ENCODE measurements around the gene L1CAM. TPM values are rescaled to one million over a fixed set of nuclear protein-coding genes. Genes with fewer than 3 reads are reported as not detected.

L1CAM gene
- total RNA-seq, 1 donor from 2014 or later: 0.49 TPM

DNA sequence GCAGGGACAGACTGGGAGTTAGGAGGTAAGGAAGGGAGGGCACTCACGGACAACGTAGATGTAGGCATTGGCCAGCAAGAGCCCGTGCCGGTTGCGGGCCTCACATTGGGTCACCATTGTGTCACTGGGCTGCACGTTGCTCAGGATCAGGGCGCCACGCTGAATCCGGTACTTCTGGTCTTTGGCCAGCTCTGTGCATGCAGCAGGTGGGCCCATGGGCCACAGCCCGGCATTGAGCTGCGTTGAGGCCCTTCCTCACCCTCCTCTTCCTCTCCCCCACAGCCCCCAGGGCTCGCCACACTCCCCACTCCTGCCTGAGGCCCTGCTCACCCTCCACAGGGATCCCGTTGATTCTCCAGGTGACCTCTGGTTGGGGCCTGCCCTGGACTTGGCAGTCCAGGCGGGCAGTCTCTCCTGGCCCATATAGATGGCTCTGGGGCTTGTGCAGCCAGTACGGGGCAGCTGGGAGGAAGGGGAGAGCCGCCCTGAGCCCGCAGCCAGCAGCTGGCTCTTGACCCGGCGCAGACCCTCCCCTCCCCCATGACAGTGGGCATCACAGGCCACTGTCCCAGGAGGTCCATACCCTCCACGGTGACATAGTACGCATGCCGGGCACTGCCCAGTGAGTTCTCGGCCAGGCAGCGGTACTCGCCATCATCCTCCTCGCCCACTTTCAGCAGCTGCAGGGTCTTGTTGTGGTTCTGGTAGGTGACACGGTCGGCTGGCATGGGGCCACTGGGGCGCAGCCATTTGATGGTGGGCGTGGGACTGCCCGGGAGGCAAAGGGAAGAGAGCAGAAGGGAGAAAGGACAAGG, 16.3 kb downstream of the L1CAM start:
- TF ChIP-seq EZH2 (IDR thresholded peaks at IDR 0.05): no peak
- no peak for TF ChIP-seq EZH2phosphoT487 (IDR thresholded peaks at IDR 0.05)
- no peak for TF ChIP-seq CTCF (IDR thresholded peaks at IDR 0.05)
- no peak overlapping the region for H3K4me3 ChIP-seq
- Mint-ChIP-seq H3K9me3 (peaks cover 26% of the 10 kb centered on the region), H3K4me1 (peaks cover 33% of the 10 kb centered on the region), H3K36me3 (peaks cover 2% of the 10 kb centered on the region), H3K27me3 (ENCODE audit: insufficient read depth, low read depth) (peaks cover 12% of the 10 kb centered on the region), H3K27ac (no peak overlapping the region), H3K4me3 (no peak overlapping the region)
- H3K9me3 ChIP-seq (ENCODE audit: low read depth): no peaks in the 10 kb centered on the region
- H3K27ac ChIP-seq: no peak overlapping the region
- no peaks in the 10 kb centered on the region for H3K79me2 ChIP-seq (ENCODE audit: low read depth)
- peaks cover 15% of the 10 kb centered on the region for H4K20me1 ChIP-seq (ENCODE audit: low read depth)
- H3K27me3 ChIP-seq: no peaks in the 10 kb centered on the region
- no peak overlapping the region for H3K4me2 ChIP-seq
- no peak for DNase-seq (ENCODE audit: low spot score)
- H2AFZ ChIP-seq (replicated peaks): no peak overlapping the region
- H3K9ac ChIP-seq: no peak overlapping the region
- H3F3A ChIP-seq (ENCODE audit: low read depth): peaks cover 5% of the 10 kb centered on the region
- H3K4me1 ChIP-seq: peaks cover 7% of the 10 kb centered on the region
- no peaks in the 10 kb centered on the region for H3K36me3 ChIP-seq

- no peaks in the 10 kb centered on the region for H3K9me3 ChIP-seq (ENCODE audit: low read depth)
- Mint-ChIP-seq H3K27me3 (ENCODE audit: insufficient read depth, low read depth) (peaks cover 14% of the 10 kb centered on the region), H3K4me1 (peaks cover 25% of the 10 kb centered on the region), H3K27ac (no peak overlapping the region), H3K4me3 (no peak overlapping the region), H3K36me3 (peaks cover 2% of the 10 kb centered on the region), H3K9me3 (peaks cover 24% of the 10 kb centered on the region)
- H3K4me2 ChIP-seq: no peak overlapping the region
- H3K4me1 ChIP-seq: peaks cover 7% of the 10 kb centered on the region
- H3K4me3 ChIP-seq: no peak overlapping the region
- no peak overlapping the region for H3K9ac ChIP-seq
- H3K79me2 ChIP-seq (ENCODE audit: low read depth): no peaks in the 10 kb centered on the region
- peaks cover 2% of the 10 kb centered on the region for H3K27me3 ChIP-seq
- DNase-seq (ENCODE audit: low spot score): no peak
- peaks cover 2% of the 10 kb centered on the region for H3F3A ChIP-seq (ENCODE audit: low read depth)
- H2AFZ ChIP-seq (replicated peaks): no peak overlapping the region
- no peak for TF ChIP-seq EZH2 (IDR thresholded peaks at IDR 0.05)
- TF ChIP-seq EZH2phosphoT487 (IDR thresholded peaks at IDR 0.05): no peak
- no peak for TF ChIP-seq CTCF (IDR thresholded peaks at IDR 0.05)
- H4K20me1 ChIP-seq (ENCODE audit: low read depth): peaks cover 6% of the 10 kb centered on the region
- H3K27ac ChIP-seq: no peak overlapping the region
- no peaks in the 10 kb centered on the region for H3K36me3 ChIP-seq
Measured at GRCh38 chrX:153868576-153869472, 17.1 kb downstream of the L1CAM start.

DNA sequence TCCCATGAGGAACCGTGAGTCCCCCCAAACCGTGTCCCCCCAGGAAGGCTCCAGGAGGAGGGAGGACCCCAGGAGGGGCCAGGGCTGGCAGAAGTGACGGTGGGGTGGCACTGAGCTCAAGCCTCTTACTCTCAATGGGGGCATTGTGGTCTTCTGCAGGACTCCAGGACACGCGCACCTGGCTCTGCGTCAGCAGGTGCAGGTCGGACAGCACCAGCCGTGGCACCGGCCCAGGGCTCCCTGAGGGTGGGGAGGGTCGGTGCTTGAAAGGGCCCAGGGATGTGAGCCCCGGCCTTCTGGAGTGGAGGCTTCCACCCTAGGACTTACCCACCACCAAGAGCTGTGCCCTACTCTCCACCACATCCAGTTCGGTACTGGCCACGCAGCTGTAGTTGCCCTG, 18.3 kb downstream of the L1CAM start:
- peaks cover 24% of the 10 kb centered on the region for H3K9me3 Mint-ChIP-seq
- Histone ChIP-seq H3K27ac (no peak overlapping the region), H3K4me1 (peaks cover 4% of the 10 kb centered on the region), H3F3A (ENCODE audit: low read depth) (no peaks in the 10 kb centered on the region), H3K79me2 (ENCODE audit: low read depth) (no peaks in the 10 kb centered on the region), H3K4me2 (no peak overlapping the region), H3K4me3 (no peak overlapping the region), H2AFZ (replicated peaks) (no peak overlapping the region), H3K9ac (no peak overlapping the region), H3K27me3 (peaks cover 4% of the 10 kb centered on the region), H4K20me1 (ENCODE audit: low read depth) (no peaks in the 10 kb centered on the region), H3K36me3 (no peaks in the 10 kb centered on the region), H3K9me3 (ENCODE audit: low read depth) (no peaks in the 10 kb centered on the region)
- no peak overlapping the region for H3K4me3 Mint-ChIP-seq
- DNase-seq (ENCODE audit: low spot score): no peak
- TF ChIP-seq EZH2phosphoT487 (IDR thresholded peaks at IDR 0.05): no peak
- TF ChIP-seq CTCF (IDR thresholded peaks at IDR 0.05): no peak
- no peak for TF ChIP-seq EZH2 (IDR thresholded peaks at IDR 0.05)
- peaks cover 22% of the 10 kb centered on the region for H3K4me1 Mint-ChIP-seq
- no peak overlapping the region for H3K27ac Mint-ChIP-seq
- peaks cover 2% of the 10 kb centered on the region for H3K36me3 Mint-ChIP-seq
- H3K27me3 Mint-ChIP-seq (ENCODE audit: insufficient read depth, low read depth): peaks cover 14% of the 10 kb centered on the region

Measured in neural progenitor cell (in vitro differentiated cells).